Left colon (tissue), 2 donors: ENCODE results near the gene ADGRV1. TPM values are rescaled to one million over a fixed set of nuclear protein-coding genes. Genes with fewer than 3 reads are reported as not detected.
"Not testable (repeated sequence)": the region's sequence is repeated elsewhere in the genome, so short reads cannot be mapped to it uniquely, and the experiment has no call there.

Experiments used
- ATAC-seq: fragments of 200-7000 bp; cut with Tn5 transposase; one replicate; pipeline ENCODE4 v1.9.1; 2020; ENCODE audit warnings: mild to moderate bottlenecking, moderate library complexity
- DNase-seq, 2 donors: peaks; one replicate each; pipeline ENCODE4 v3.0.0-alpha.2; 2020
- intact Hi-C, 2 donors: fragments of 100-400 bp; cut with DNase I in 1 of 2; cut with micrococcal nuclease in 1 of 2; formaldehyde crosslinking; loops; one replicate each; pipeline versions ENCODE4 v1.11.2 to v1.14.0; 2022; cut with DNase I, micrococcal nuclease
- total RNA-seq, 2 donors: library from RNA; stranded (reverse); fragmentation: NEBNext Ultra II Directional; extraction: Animal tissue kit (Norgen Biotek cat#: 25700); gene quantifications; one replicate each; pipeline ENCODE4 v1.2.1, GENCODE V29; 2021
- donor health status: DM: no; HTN: no; CAD: no.
- donor health status: DM: yes; HTN: yes; CAD: no.

The ADGRV1 gene
- total RNA-seq, 2 donors from 2014 or later: 3.8 to 7.3 TPM

- ATAC-seq: no peak
- no peak for DNase-seq
- intact Hi-C loops: no loop called here
These were observed 130.5 kb downstream of the ADGRV1 start for GRCh38 chr5:90689064-90689463.

- DNase-seq: no peak
- ATAC-seq: no peak
- intact Hi-C loops: no loop called here
These were observed 131.7 kb downstream of the ADGRV1 start for GRCh38 chr5:90690307-90690706.

GRCh38 chr5:90691533-90691932, 132.9 kb downstream of the ADGRV1 start:
- DNase-seq (no peak), ATAC-seq (no peak)
- intact Hi-C loops: no loop called here

GRCh38 chr5:90696153-90696552, 137.6 kb downstream of the ADGRV1 start:
- ATAC-seq (no peak), DNase-seq (no peak)
- intact Hi-C loops: no loop called here

- ATAC-seq (no peak), DNase-seq (no peak)
- intact Hi-C loops: no loop called here
These were observed 141.7 kb downstream of the ADGRV1 start for GRCh38 chr5:90700299-90700698.

GRCh38 chr5:90703932-90704331, 145.3 kb downstream of the ADGRV1 start:
- no peak for DNase-seq
- ATAC-seq: no peak
- intact Hi-C loops: no loop called here

GRCh38 chr5:90707698-90708097, 149.1 kb downstream of the ADGRV1 start:
- no peak for ATAC-seq
- DNase-seq: no peak
- intact Hi-C loops: no loop called here

- peak; percentile 62 for ATAC-seq
- intact Hi-C loops: no loop called here
- DNase-seq: peak in 1 of 2 donors; percentile 48
These were observed 150.9 kb downstream of the ADGRV1 start for GRCh38 chr5:90709323-90710155.

- intact Hi-C loops: no loop called here
- ATAC-seq (no peak), DNase-seq (no peak)
These were observed 159.8 kb downstream of the ADGRV1 start for GRCh38 chr5:90718387-90718786.

- DNase-seq (no peak), ATAC-seq (no peak)
- intact Hi-C loops: no loop called here
These were observed 181.0 kb downstream of the ADGRV1 start for GRCh38 chr5:90739567-90739966.

GRCh38 chr5:90740244-90740799, 181.7 kb downstream of the ADGRV1 start:
- ATAC-seq (no peak), DNase-seq (no peak)
- intact Hi-C loops: no loop called here

- DNase-seq (no peak), ATAC-seq (no peak)
- intact Hi-C loops: no loop called here
These were observed 182.5 kb downstream of the ADGRV1 start for GRCh38 chr5:90741022-90741564.

GRCh38 chr5:90746119-90746518, 187.5 kb downstream of the ADGRV1 start:
- ATAC-seq (no peak), DNase-seq (no peak)
- intact Hi-C loops: no loop called here

GRCh38 chr5:90747175-90747574, 188.6 kb downstream of the ADGRV1 start:
- DNase-seq (no peak), ATAC-seq (no peak)
- intact Hi-C loops: no loop called here

GRCh38 chr5:90747693-90748092, 189.1 kb downstream of the ADGRV1 start:
- intact Hi-C loops: no loop called here
- DNase-seq (no peak), ATAC-seq (no peak)

- DNase-seq (no peak), ATAC-seq (no peak)
- intact Hi-C loops: no loop called here
These were observed 200.5 kb downstream of the ADGRV1 start for GRCh38 chr5:90759119-90759518.

- intact Hi-C loops: no loop called here
- DNase-seq (no peak), ATAC-seq (no peak)
These were observed 209.1 kb downstream of the ADGRV1 start for GRCh38 chr5:90767710-90768109.

- ATAC-seq, DNase-seq, intact Hi-C loops: not testable (repeated sequence)
These were observed 211.5 kb downstream of the ADGRV1 start for GRCh38 chr5:90770006-90770541.

- intact Hi-C loops: no loop called here
- DNase-seq (no peak), ATAC-seq (no peak)
These were observed 219.4 kb downstream of the ADGRV1 start for GRCh38 chr5:90777959-90778358.
